HG02759 (cell line): ENCODE measurements around the gene TPSAB1.
"Not testable (repeated sequence)": the region's sequence is repeated elsewhere in the genome, so short reads cannot be mapped to it uniquely, and the experiment has no call there.

Experiments
- ATAC-seq: cut with Tn5 transposase; IDR thresholded peaks from one replicate; pipeline ENCODE4 v1.9.1; 2021; ENCODE audit warnings: mild to moderate bottlenecking, moderate library complexity; ENCODE audit not compliant: unreplicated experiment

TPSAB1 gene

GRCh38 chr16:1263591-1264344 is 23.3 kb downstream of the TPSAB1 start:
- ATAC-seq, result no peak

GRCh38 chr16:1264345-1265089 is 24.0 kb downstream of the TPSAB1 start:
- no peak for ATAC-seq

GRCh38 chr16:1265090-1265630 is 24.7 kb downstream of the TPSAB1 start:
- no peak for ATAC-seq

- ATAC-seq, result no peak
Measured at GRCh38 chr16:1265826-1266225, 25.3 kb downstream of the TPSAB1 start.

GRCh38 chr16:1269418-1269817 is 28.9 kb downstream of the TPSAB1 start:
- not testable (repeated sequence) for ATAC-seq

- no peak for ATAC-seq
Measured at GRCh38 chr16:1271380-1271723, 30.8 kb downstream of the TPSAB1 start.

- ATAC-seq, result not testable (repeated sequence)
Measured at GRCh38 chr16:1271724-1272413, 31.4 kb downstream of the TPSAB1 start.

- no peak for ATAC-seq
Measured at GRCh38 chr16:1272453-1273198, 32.1 kb downstream of the TPSAB1 start.

- no peak for ATAC-seq
Measured at GRCh38 chr16:1273816-1274215, 33.3 kb downstream of the TPSAB1 start.

- no peak for ATAC-seq
Measured at GRCh38 chr16:1274767-1275166, 34.3 kb downstream of the TPSAB1 start.

- ATAC-seq, result no peak
Measured at GRCh38 chr16:1275791-1276579, 35.5 kb downstream of the TPSAB1 start.

GRCh38 chr16:1276580-1276878 is 36.0 kb downstream of the TPSAB1 start:
- no peak for ATAC-seq

- no peak for ATAC-seq
Measured at GRCh38 chr16:1277151-1277598, 36.7 kb downstream of the TPSAB1 start.

GRCh38 chr16:1277617-1278282 is 37.2 kb downstream of the TPSAB1 start:
- no peak for ATAC-seq

GRCh38 chr16:1278477-1278876 is 38.0 kb downstream of the TPSAB1 start:
- ATAC-seq, result no peak

GRCh38 chr16:1279081-1279944 is 38.8 kb downstream of the TPSAB1 start:
- ATAC-seq, result no peak

GRCh38 chr16:1279945-1280589 is 39.6 kb downstream of the TPSAB1 start:
- no peak for ATAC-seq

- ATAC-seq, result no peak
Measured at GRCh38 chr16:1280783-1281182, 40.3 kb downstream of the TPSAB1 start.
